DND-41 (cell line): Measurements from ENCODE around the gene ANKMY1.

ENCODE experiments used
- ATAC-seq: fragments of 200-7000 bp; cut with Tn5 transposase; 3 replicates; pipeline ENCODE4 v1.9.1; 2021; ENCODE audit warnings: low read depth; ENCODE audit not compliant: insufficient read depth
- DNase-seq: peaks from one replicate; pipeline ENCODE4 v3.0.0-alpha.2; 2020
- H2AFZ ChIP-seq: 2 replicates; pipeline ENCODE4 v1.6.0; 2012; ENCODE audit warnings: low read depth, low read length
- H3K27ac ChIP-seq: 2 replicates; pipeline ENCODE4 v1.5.1; 2012; ENCODE audit warnings: low read length, inconsistent platforms
- H3K27me3 ChIP-seq: fragments of 200-600 bp; sonication (generic); 2 replicates; pipeline ENCODE4 v1.6.0; 2012; ENCODE audit warnings: low read length, mild to moderate bottlenecking, inconsistent platforms; ENCODE audit not compliant: insufficient read depth, poor library complexity
- H3K36me3 ChIP-seq: 2 replicates; pipeline ENCODE4 v1.5.1; 2012; ENCODE audit warnings: low read length, inconsistent platforms; ENCODE audit not compliant: insufficient read depth
- H3K4me1 ChIP-seq: 2 replicates; pipeline ENCODE4 v1.5.1; 2012; ENCODE audit warnings: mild to moderate bottlenecking, low read length; ENCODE audit not compliant: insufficient read depth
- H3K4me2 ChIP-seq: 2 replicates; pipeline ENCODE4 v1.6.0; 2012; ENCODE audit warnings: mild to moderate bottlenecking, moderate library complexity, low read length, inconsistent platforms; ENCODE audit not compliant: insufficient read depth
- H3K4me3 ChIP-seq, 2 experiments: fragments of 200-600 bp in 1 of 2; shearing (Covaris generic) in 1 of 2; 2 replicates each; pipeline ENCODE4 v1.5.1; 2012 to 2016; ENCODE audit warnings: inconsistent platforms in 2 of 2, low read length in 2 of 2, mild to moderate bottlenecking in 2 of 2, low read depth in 1 of 2, moderate library complexity in 1 of 2
- H3K79me2 ChIP-seq: 2 replicates; pipeline ENCODE4 v1.6.0; 2012; ENCODE audit warnings: low read length, inconsistent platforms; ENCODE audit not compliant: insufficient read depth
- H3K9ac ChIP-seq: 2 replicates; pipeline ENCODE4 v1.6.0; 2012; ENCODE audit warnings: low read depth, mild to moderate bottlenecking, inconsistent platforms, low read length, moderate library complexity
- H3K9me3 ChIP-seq: 2 replicates; pipeline ENCODE4 v1.5.1; 2012; ENCODE audit warnings: low read length, moderate library complexity, mild to moderate bottlenecking, inconsistent platforms; ENCODE audit not compliant: insufficient read depth, severe bottlenecking
- H4K20me1 ChIP-seq: 2 replicates; pipeline ENCODE4 v1.6.0; 2012; ENCODE audit warnings: low read length; ENCODE audit not compliant: insufficient read depth
- EZH2 ChIP-seq: IDR thresholded peaks from 3 replicates; pipeline ENCODE4 v1.6.1; 2012; ENCODE audit warnings: borderline replicate concordance, low read depth, mild to moderate bottlenecking, moderate library complexity, low read length, inconsistent platforms; ENCODE audit not compliant: severe bottlenecking
- TF ChIP-seq, protein P1 (sequence below): IDR thresholded peaks from 2 replicates; pipeline ENCODE4 v1.5.1; 2012; ENCODE audit warnings: borderline replicate concordance, low read length, moderate library complexity, mild to moderate bottlenecking; ENCODE audit not compliant: poor library complexity, severe bottlenecking; ENCODE audit errors: extremely low read depth

Gene ANKMY1

DNA sequence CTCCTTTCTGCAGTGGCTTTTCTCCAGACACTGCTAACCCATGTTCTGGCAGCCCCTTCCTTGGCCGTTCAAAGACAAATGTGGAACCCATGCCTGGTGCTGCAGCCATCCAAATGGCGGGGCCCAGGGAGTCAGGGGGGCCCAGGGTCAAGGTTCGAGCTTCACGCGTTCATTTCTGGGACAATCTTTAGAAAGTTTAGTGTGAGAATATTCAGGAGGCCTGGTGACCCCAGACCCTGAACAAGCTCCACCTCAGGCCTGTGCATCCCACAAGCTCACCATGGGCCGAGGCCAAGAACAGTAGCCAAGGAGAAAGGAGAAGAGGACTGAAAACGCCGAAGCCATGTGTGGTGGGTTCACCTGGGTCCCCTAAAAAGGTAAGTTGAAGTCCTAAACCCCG is 54.4 kb downstream of the ANKMY1 start:
- Histone ChIP-seq H3K27me3 (no peaks in the 10 kb centered on the region), H3K36me3 (peaks cover 44% of the 10 kb centered on the region), H3K4me2 (no peak overlapping the region), H2AFZ (no peak overlapping the region), H4K20me1 (no peaks in the 10 kb centered on the region; the same call in 1 of the 2 replicates), H3K4me1 (no peaks in the 10 kb centered on the region), H3K9ac (no peak overlapping the region), H3K79me2 (no peaks in the 10 kb centered on the region), H3K27ac (no peak overlapping the region), H3K9me3 (no peaks in the 10 kb centered on the region), H3K4me3 (no peak overlapping the region)
- ATAC-seq (no peak), DNase-seq (no peak)
- no peak for TF ChIP-seq EZH2

DNA sequence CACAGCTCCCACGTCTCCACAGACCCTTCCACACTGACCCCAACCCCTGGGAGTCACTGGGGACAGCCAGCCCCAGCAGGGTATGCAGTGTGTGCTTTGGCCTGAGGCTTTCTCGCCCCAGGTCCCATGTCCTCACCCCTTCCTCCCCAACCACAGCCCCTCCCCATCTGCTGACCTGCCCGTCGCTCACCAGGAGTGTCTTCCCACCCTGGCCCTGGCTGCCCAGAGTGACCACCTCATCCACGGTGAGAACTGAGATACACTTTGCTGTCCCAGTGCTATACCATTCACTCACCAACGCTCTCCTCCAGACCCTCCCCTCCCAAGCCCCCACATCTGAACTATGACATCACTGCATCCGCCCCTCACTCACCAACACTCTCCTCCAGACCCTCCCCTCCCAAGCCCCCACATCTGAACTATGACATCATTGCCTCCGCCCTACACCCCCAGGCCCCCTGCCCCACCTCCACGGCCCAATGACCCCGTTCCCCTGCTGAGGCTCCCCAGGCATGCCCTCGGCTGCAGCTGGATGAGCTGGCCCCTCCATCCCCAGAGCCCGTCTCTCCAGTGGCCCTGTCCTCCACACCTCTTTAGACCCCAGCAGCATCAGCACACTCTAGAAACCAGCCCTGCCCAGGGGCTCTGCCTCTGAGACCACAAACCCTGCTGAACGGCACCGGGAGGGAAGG is 55.2 kb downstream of the ANKMY1 start:
- Histone ChIP-seq H3K9me3 (no peaks in the 10 kb centered on the region), H3K79me2 (no peaks in the 10 kb centered on the region), H2AFZ (no peak overlapping the region), H3K27ac (no peak overlapping the region), H4K20me1 (no peaks in the 10 kb centered on the region; the same call in 1 of the 2 replicates), H3K27me3 (no peaks in the 10 kb centered on the region), H3K36me3 (peaks cover 49% of the 10 kb centered on the region), H3K4me3 (no peak overlapping the region), H3K4me2 (no peak overlapping the region), H3K4me1 (no peaks in the 10 kb centered on the region), H3K9ac (no peak overlapping the region)
- peak; percentile 1 for DNase-seq
- TF ChIP-seq EZH2, result no peak
- TF ChIP-seq, protein P1, sequence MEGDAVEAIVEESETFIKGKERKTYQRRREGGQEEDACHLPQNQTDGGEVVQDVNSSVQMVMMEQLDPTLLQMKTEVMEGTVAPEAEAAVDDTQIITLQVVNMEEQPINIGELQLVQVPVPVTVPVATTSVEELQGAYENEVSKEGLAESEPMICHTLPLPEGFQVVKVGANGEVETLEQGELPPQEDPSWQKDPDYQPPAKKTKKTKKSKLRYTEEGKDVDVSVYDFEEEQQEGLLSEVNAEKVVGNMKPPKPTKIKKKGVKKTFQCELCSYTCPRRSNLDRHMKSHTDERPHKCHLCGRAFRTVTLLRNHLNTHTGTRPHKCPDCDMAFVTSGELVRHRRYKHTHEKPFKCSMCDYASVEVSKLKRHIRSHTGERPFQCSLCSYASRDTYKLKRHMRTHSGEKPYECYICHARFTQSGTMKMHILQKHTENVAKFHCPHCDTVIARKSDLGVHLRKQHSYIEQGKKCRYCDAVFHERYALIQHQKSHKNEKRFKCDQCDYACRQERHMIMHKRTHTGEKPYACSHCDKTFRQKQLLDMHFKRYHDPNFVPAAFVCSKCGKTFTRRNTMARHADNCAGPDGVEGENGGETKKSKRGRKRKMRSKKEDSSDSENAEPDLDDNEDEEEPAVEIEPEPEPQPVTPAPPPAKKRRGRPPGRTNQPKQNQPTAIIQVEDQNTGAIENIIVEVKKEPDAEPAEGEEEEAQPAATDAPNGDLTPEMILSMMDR, result no peak
- ATAC-seq, result no peak; the same call in 2 of the 3 replicates

DNA sequence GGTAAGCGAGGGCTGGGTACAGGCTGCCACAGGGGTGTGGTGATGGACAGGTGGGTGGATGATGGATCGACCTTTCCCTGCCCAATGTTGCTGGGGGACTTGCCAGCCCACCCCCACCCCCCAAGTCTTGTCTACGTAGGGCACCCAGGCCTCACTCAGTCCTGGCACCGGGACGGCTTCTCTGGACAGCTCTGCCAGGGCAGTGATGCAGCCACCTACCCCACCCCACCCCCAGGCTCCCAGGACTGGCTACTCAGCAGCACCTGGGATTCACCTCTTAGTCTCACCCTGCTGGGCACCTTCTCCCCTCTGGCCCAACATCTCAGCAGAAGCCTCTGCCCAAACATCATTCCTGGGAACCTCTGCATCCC is 55.7 kb downstream of the ANKMY1 start:
- Histone ChIP-seq H3K27ac (no peak overlapping the region), H3K27me3 (no peaks in the 10 kb centered on the region), H3K9me3 (no peaks in the 10 kb centered on the region), H3K36me3 (peaks cover 53% of the 10 kb centered on the region), H4K20me1 (no peaks in the 10 kb centered on the region; the same call in 1 of the 2 replicates), H3K79me2 (no peaks in the 10 kb centered on the region), H3K4me1 (no peaks in the 10 kb centered on the region), H3K4me2 (no peak overlapping the region), H3K4me3 (no peak overlapping the region), H2AFZ (no peak overlapping the region), H3K9ac (no peak overlapping the region)
- DNase-seq (peak; percentile 2), ATAC-seq (no peak)
- TF ChIP-seq, protein P1, result no peak
- TF ChIP-seq EZH2, result no peak

DNA sequence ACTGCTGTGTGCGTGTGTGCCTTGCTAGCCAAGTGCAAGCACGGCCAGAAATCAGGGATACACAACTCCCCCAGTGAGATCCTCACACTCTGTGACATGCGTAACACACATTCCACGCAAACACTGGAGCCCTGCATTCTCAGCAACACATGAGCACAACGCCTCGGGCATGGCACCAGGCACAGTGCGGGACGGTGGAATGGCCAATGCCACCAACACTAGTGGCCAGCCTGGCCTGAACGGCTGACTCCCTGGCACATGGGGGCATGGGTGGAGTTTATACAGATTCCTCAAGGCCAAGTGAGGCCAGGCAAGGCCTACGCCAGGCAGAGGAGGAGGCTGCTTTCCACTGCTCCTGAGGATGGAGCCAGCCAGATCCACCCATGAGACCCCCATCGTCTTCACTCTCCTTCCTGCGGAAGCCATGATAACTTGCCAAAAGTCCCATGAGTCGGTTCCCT is 56.2 kb downstream of the ANKMY1 start:
- DNase-seq (no peak), ATAC-seq (no peak)
- no peak overlapping the region for H3K4me3 ChIP-seq
- no peak for TF ChIP-seq EZH2
- TF ChIP-seq, protein P1, result no peak
- peaks cover 57% of the 10 kb centered on the region for H3K36me3 ChIP-seq
- no peak overlapping the region for H2AFZ ChIP-seq
- H3K79me2 ChIP-seq, result no peaks in the 10 kb centered on the region
- H3K27ac ChIP-seq, result no peak overlapping the region
- no peaks in the 10 kb centered on the region for H3K4me1 ChIP-seq
- no peaks in the 10 kb centered on the region for H3K27me3 ChIP-seq
- H4K20me1 ChIP-seq, result no peaks in the 10 kb centered on the region; the same call in 1 of the 2 replicates
- H3K4me2 ChIP-seq, result no peak overlapping the region
- no peak overlapping the region for H3K9ac ChIP-seq
- no peaks in the 10 kb centered on the region for H3K9me3 ChIP-seq
